Osteoblast (primary cell): Measurements from ENCODE around the gene MAP2K4. TPM values are rescaled to one million over a fixed set of nuclear protein-coding genes. Genes with fewer than 3 reads are reported as not detected.
A peak's percentile ranks its signal among the peaks of the same experiment; 100 is the strongest.

ENCODE experiments used
- DNase-seq: peaks from one replicate; pipeline ENCODE4 v3.0.0; 2011; ENCODE audit warnings: low spot score, mixed read lengths; ENCODE audit not compliant: insufficient read length; ENCODE audit errors: missing footprints
- H2AFZ ChIP-seq: 2 replicates; pipeline ENCODE4 v1.6.0; 2011; ENCODE audit warnings: mild to moderate bottlenecking, low read length
- H3K27ac ChIP-seq: 2 replicates; pipeline ENCODE4 v1.5.1; 2011; ENCODE audit warnings: mild to moderate bottlenecking, low read depth, low read length, moderate library complexity
- H3K27me3 ChIP-seq: 2 replicates; pipeline ENCODE4 v1.6.0; 2012; ENCODE audit warnings: mild to moderate bottlenecking, control low read depth, inconsistent platforms, low read length, moderate library complexity; ENCODE audit not compliant: insufficient read depth
- H3K36me3 ChIP-seq: 2 replicates; pipeline ENCODE4 v1.5.1; 2011; ENCODE audit warnings: mild to moderate bottlenecking, low read length, control low read depth, moderate library complexity; ENCODE audit not compliant: insufficient read depth
- H3K4me1 ChIP-seq: 2 replicates; pipeline ENCODE4 v1.5.1; 2011; ENCODE audit warnings: mild to moderate bottlenecking, low read length, control low read depth, moderate library complexity; ENCODE audit not compliant: insufficient read depth
- H3K4me2 ChIP-seq: 2 replicates; pipeline ENCODE4 v1.6.0; 2011; ENCODE audit warnings: mild to moderate bottlenecking, low read length; ENCODE audit not compliant: insufficient read depth
- H3K4me3 ChIP-seq: fragments of 200-600 bp; sonication (generic); 3 replicates; pipeline ENCODE4 v1.5.1; 2012; ENCODE audit warnings: mild to moderate bottlenecking, low read length, inconsistent platforms; ENCODE audit not compliant: insufficient read depth
- H3K79me2 ChIP-seq: 2 replicates; pipeline ENCODE4 v1.6.0; 2012; ENCODE audit warnings: mild to moderate bottlenecking, low read length, control low read depth, inconsistent platforms; ENCODE audit not compliant: insufficient read depth
- H3K9me3 ChIP-seq: 2 replicates; pipeline ENCODE4 v1.5.1; 2011; ENCODE audit warnings: low read depth, low read length, control low read depth
- H4K20me1 ChIP-seq: 2 replicates; pipeline ENCODE4 v1.6.0; 2012; ENCODE audit warnings: mild to moderate bottlenecking, low read length, control low read depth; ENCODE audit not compliant: insufficient read depth
- CTCF ChIP-seq: IDR thresholded peaks from 2 replicates; pipeline ENCODE4 v1.5.1; 2011; ENCODE audit warnings: mild to moderate bottlenecking, low read depth, low read length, moderate library complexity; ENCODE audit errors: extremely low read depth
- total RNA-seq: library from RNA; depleted of rRNA; stranded (reverse); fragments of >200 nt; gene quantifications from 2 replicates; pipeline ENCODE4 v1.2.3, GENCODE V29; 2012

MAP2K4 gene
- total RNA-seq, 1 donor: 40.9 TPM

- H3K4me1 ChIP-seq: peaks cover 7% of the 10 kb centered on the region
- H3K27me3 ChIP-seq: no peaks in the 10 kb centered on the region
- H4K20me1 ChIP-seq: no peaks in the 10 kb centered on the region
- no peak for DNase-seq
- no peak overlapping the region for H3K27ac ChIP-seq
- H3K4me3 ChIP-seq: no peak overlapping the region
- no peak overlapping the region for H2AFZ ChIP-seq
- no peak overlapping the region for H3K4me2 ChIP-seq
- no peaks in the 10 kb centered on the region for H3K79me2 ChIP-seq
- no peaks in the 10 kb centered on the region for H3K9me3 ChIP-seq
- no peak for TF ChIP-seq CTCF
- peaks cover 27% of the 10 kb centered on the region for H3K36me3 ChIP-seq
Observed at GRCh38 chr17:12128946-12129345, 108.3 kb downstream of the MAP2K4 start.

- Histone ChIP-seq H3K27me3 (no peaks in the 10 kb centered on the region), H3K4me2 (no peak overlapping the region), H3K4me3 (no peak overlapping the region), H3K9me3 (no peaks in the 10 kb centered on the region), H3K36me3 (peaks cover 11% of the 10 kb centered on the region), H3K79me2 (no peaks in the 10 kb centered on the region), H2AFZ (no peak overlapping the region), H3K27ac (peak overlapping the region; percentile 33), H3K4me1 (peaks cover 12% of the 10 kb centered on the region), H4K20me1 (no peaks in the 10 kb centered on the region)
- DNase-seq: no peak
- TF ChIP-seq CTCF: no peak
Observed at GRCh38 chr17:12133183-12133582, 112.5 kb downstream of the MAP2K4 start.

GRCh38 chr17:12134101-12134500 is 113.4 kb downstream of the MAP2K4 start:
- H3K36me3 ChIP-seq: peaks cover 7% of the 10 kb centered on the region
- H3K27me3 ChIP-seq: no peaks in the 10 kb centered on the region
- H3K79me2 ChIP-seq: no peaks in the 10 kb centered on the region
- H3K4me3 ChIP-seq: no peak overlapping the region
- TF ChIP-seq CTCF: no peak
- peaks cover 12% of the 10 kb centered on the region for H3K4me1 ChIP-seq
- H2AFZ ChIP-seq: no peak overlapping the region
- H3K27ac ChIP-seq: no peak overlapping the region
- DNase-seq: no peak
- H3K4me2 ChIP-seq: no peak overlapping the region
- no peaks in the 10 kb centered on the region for H3K9me3 ChIP-seq
- no peaks in the 10 kb centered on the region for H4K20me1 ChIP-seq

- no peak overlapping the region for H2AFZ ChIP-seq
- no peaks in the 10 kb centered on the region for H3K9me3 ChIP-seq
- H4K20me1 ChIP-seq: no peaks in the 10 kb centered on the region
- H3K4me1 ChIP-seq: peaks cover 12% of the 10 kb centered on the region
- no peak for DNase-seq
- H3K4me3 ChIP-seq: no peak overlapping the region
- no peaks in the 10 kb centered on the region for H3K27me3 ChIP-seq
- no peaks in the 10 kb centered on the region for H3K79me2 ChIP-seq
- H3K36me3 ChIP-seq: peaks cover 2% of the 10 kb centered on the region
- TF ChIP-seq CTCF: no peak
- no peak overlapping the region for H3K27ac ChIP-seq
- H3K4me2 ChIP-seq: no peak overlapping the region
Observed at GRCh38 chr17:12134587-12134986, 113.9 kb downstream of the MAP2K4 start.
